ENCODE measurements around the gene CREB3. TPM values are rescaled to one million over a fixed set of nuclear protein-coding genes. Genes with fewer than 3 reads are reported as not detected.
A peak's percentile ranks its signal among the peaks of the same experiment; 100 is the strongest.

CREB3 gene
- total and polyA plus RNA-seq, 4 donors: 9.2 to 21.4 (median 18.1) TPM

GRCh38 chr9:35695943-35696401 lies 36.5 kb upstream of the CREB3 start:
- TF ChIP-seq FOXA2 (IDR thresholded peaks at IDR 0.05): no peak
- DNase-seq (ENCODE audit: low spot score): no peak
- H3K36me3 ChIP-seq (ENCODE audit: control insufficient read depth in 4 of 4, insufficient read depth in 3 of 4, low read depth in 1 of 4, low read length in 3 of 4): peaks cover 24 to 49% (median 40%) of the 10 kb centered on the region in 4 donors
- H3K4me3 ChIP-seq (ENCODE audit: low read depth in 1 of 3, low read length in 3 of 3): no peak overlapping the region
- no peak overlapping the region for H3K9ac ChIP-seq (ENCODE audit: low read depth in 1 of 2, low read length in 2 of 2)
- WGBS: 92% methylated on average over 3 of the region's 3 CpGs
- no peaks in the 10 kb centered on the region for H3K27me3 ChIP-seq (ENCODE audit: control insufficient read depth in 4 of 4, insufficient read depth in 4 of 4, low read length in 3 of 4)
- no peaks in the 10 kb centered on the region for H3K9me3 ChIP-seq (ENCODE audit: control insufficient read depth in 4 of 4, low read length in 3 of 4)
- H3K27ac ChIP-seq (ENCODE audit: low read depth in 1 of 2, low read length in 2 of 2): no peak overlapping the region
- H3K4me1 ChIP-seq (ENCODE audit: control insufficient read depth in 4 of 4, insufficient read depth in 4 of 4, low read length in 3 of 4): peaks cover 0 to 4% (median 3%) of the 10 kb centered on the region in 4 donors

GRCh38 chr9:35696520-35697215 lies 35.8 kb upstream of the CREB3 start:
- whole genome bisulfite sequencing: 53% methylated on average over 9 of the region's 9 CpGs
- TF ChIP-seq REST (IDR thresholded peaks at IDR 0.05) (no peak), RAD21 (IDR thresholded peaks at IDR 0.05) (peak; percentile 72 to 85), CTCF (IDR thresholded peaks at IDR 0.05; ENCODE audit: low read depth, low read length, missing input control) (peak; percentile 85), RXRA (IDR thresholded peaks at IDR 0.05) (peak in 1 of 2 donors; percentile 8), HNF4G (IDR thresholded peaks at IDR 0.05) (no peak)

GRCh38 chr9:35697486-35697885 lies 35.0 kb upstream of the CREB3 start:
- H3K27ac ChIP-seq (ENCODE audit: low read depth in 1 of 2, low read length in 2 of 2): no peak overlapping the region
- no peaks in the 10 kb centered on the region for H3K4me1 ChIP-seq (ENCODE audit: control insufficient read depth in 4 of 4, insufficient read depth in 4 of 4, low read length in 3 of 4)
- H3K9ac ChIP-seq (ENCODE audit: low read depth in 1 of 2, low read length in 2 of 2): no peak overlapping the region
- no peaks in the 10 kb centered on the region for H3K27me3 ChIP-seq (ENCODE audit: control insufficient read depth in 4 of 4, insufficient read depth in 4 of 4, low read length in 3 of 4)
- no peak overlapping the region for H3K4me3 ChIP-seq (ENCODE audit: low read depth in 1 of 3, low read length in 3 of 3)
- WGBS: 91% methylated on average over 14 of the region's 14 CpGs
- no peak for DNase-seq (ENCODE audit: low spot score)
- H3K9me3 ChIP-seq (ENCODE audit: control insufficient read depth in 4 of 4, low read length in 3 of 4): no peaks in the 10 kb centered on the region
- H3K36me3 ChIP-seq (ENCODE audit: control insufficient read depth in 4 of 4, insufficient read depth in 3 of 4, low read depth in 1 of 4, low read length in 3 of 4): peaks cover 30 to 63% (median 53%) of the 10 kb centered on the region in 4 donors
- TF ChIP-seq CTCF (IDR thresholded peaks at IDR 0.05; ENCODE audit: low read depth, low read length, missing input control): no peak
- TF ChIP-seq HNF4G (IDR thresholded peaks at IDR 0.05): no peak
- TF ChIP-seq JUND (IDR thresholded peaks at IDR 0.05): no peak
- TF ChIP-seq RAD21 (IDR thresholded peaks at IDR 0.05): no peak
- no peak for TF ChIP-seq FOXA2 (IDR thresholded peaks at IDR 0.05)
- TF ChIP-seq TAF1 (conservative IDR thresholded peaks at IDR 0.05): no peak
- TF ChIP-seq ATF3 (IDR thresholded peaks at IDR 0.05): no peak
- no peak for TF ChIP-seq FOXA1 (IDR thresholded peaks at IDR 0.05)
- TF ChIP-seq MAX (IDR thresholded peaks at IDR 0.05): no peak
- TF ChIP-seq ZBTB33 (IDR thresholded peaks at IDR 0.05): no peak
- no peak for TF ChIP-seq EGR1 (IDR thresholded peaks at IDR 0.05; ENCODE audit: low read depth in 2 of 2)
- TF ChIP-seq HNF4A (conservative IDR thresholded peaks at IDR 0.05): no peak
- no peak for TF ChIP-seq NR2F2 (IDR thresholded peaks at IDR 0.05)
- no peak for TF ChIP-seq RXRA (IDR thresholded peaks at IDR 0.05)
- TF ChIP-seq GABPA (IDR thresholded peaks at IDR 0.05 in 1 of 2, conservative IDR thresholded peaks at IDR 0.05 in 1 of 2): no peak

More at GRCh38 chr9:35696520-35697215, 35.8 kb upstream of the CREB3 start:
- no peaks in the 10 kb centered on the region for H3K9me3 ChIP-seq (ENCODE audit: control insufficient read depth in 4 of 4, low read length in 3 of 4)
- DNase-seq (ENCODE audit: low spot score): peak; percentile 67
- H3K36me3 ChIP-seq (ENCODE audit: control insufficient read depth in 4 of 4, insufficient read depth in 3 of 4, low read depth in 1 of 4, low read length in 3 of 4): peaks cover 30 to 56% (median 47%) of the 10 kb centered on the region in 4 donors
- no peaks in the 10 kb centered on the region for H3K4me1 ChIP-seq (ENCODE audit: control insufficient read depth in 4 of 4, insufficient read depth in 4 of 4, low read length in 3 of 4)
- no peaks in the 10 kb centered on the region for H3K27me3 ChIP-seq (ENCODE audit: control insufficient read depth in 4 of 4, insufficient read depth in 4 of 4, low read length in 3 of 4)
- no peak overlapping the region for H3K4me3 ChIP-seq (ENCODE audit: low read depth in 1 of 3, low read length in 3 of 3)
- no peak overlapping the region for H3K27ac ChIP-seq (ENCODE audit: low read depth in 1 of 2, low read length in 2 of 2)
- H3K9ac ChIP-seq (ENCODE audit: low read depth in 1 of 2, low read length in 2 of 2): no peak overlapping the region

Data from liver (tissue), 9 donors.